Activated T-helper 9 cell treated with anti-CD3 and anti-CD28 coated beads, Interleukin-2, amount 50 U/mL, for 16 hours (primary cell): ENCODE measurements around the gene ELF1.
"Not testable (repeated sequence)": the region's sequence is repeated elsewhere in the genome, so short reads cannot be mapped to it uniquely, and the experiment has no call there.

Source experiments
- DNase-seq: peaks from one replicate; pipeline ENCODE4 v3.0.0-alpha.2; 2020; ENCODE audit warnings: low read depth

The ELF1 gene

DNA sequence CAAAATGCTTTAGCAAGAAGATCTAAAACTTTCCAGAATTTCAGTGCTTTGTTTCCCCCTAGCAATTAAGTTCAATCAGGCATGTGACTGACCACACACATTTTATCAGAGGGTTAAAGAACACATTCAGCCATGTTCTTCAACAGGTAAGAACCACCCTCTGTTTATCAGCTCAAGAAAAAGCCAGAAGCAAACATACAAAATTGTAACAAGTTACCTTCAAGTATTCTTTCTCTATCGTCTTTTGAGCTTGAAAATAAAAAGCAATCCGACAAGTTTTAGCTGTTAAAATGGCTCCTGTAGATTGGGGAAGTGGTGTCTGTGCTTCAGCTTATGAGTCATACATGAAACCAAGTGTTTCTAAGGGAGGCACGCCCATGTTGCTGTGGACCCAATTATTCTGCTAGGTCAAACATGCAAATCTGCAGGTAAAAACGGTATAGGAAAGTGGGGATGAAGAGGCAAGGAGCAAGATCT lies at the start of gene ELF1:
ELF1 (minus strand) TSS at position 306 of the 477 bp plus-strand sequence. CDS start 37,262 bp downstream, outside the sequence.
- DNase-seq, result peak; percentile 23

DNA sequence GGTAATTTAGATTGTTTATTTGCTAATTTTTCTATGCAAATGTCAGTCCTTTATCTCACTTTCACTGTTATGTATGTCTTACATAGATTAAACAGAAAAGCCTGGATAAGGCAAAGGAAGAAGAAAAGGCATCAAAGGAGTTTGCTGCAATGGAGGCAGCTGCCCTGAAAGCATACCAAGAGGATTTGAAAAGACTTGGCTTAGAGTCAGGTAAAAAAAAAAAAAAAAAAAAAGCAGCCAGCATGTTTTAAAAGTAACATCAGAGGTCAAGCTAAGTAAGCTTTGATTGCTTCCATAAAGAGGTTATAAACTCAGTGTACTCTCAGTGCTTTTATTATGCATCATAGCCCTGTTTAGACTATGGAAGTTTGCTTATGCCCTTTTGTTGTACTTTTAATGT lies 46.0 kb upstream of the ELF1 start:
- no peak for DNase-seq

DNA sequence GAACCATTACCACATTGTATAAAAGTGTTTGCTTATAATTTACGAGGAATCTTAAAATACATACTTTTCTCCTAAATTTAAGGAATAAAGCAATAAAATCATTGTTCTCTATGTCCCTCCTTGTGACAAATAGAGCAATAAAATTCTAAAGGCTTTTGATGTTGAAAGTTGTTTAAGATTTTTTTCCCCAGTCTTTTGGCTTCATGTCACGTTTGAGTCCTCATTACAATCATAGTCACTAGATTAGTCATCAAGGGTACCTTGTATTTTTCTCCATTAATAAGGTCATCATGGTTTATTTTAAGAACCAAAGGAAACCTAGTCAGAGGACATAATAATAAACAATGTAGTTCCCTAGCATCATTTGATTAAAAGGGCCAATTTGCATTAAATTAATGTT lies 45.4 kb upstream of the ELF1 start:
- no peak for DNase-seq

DNA sequence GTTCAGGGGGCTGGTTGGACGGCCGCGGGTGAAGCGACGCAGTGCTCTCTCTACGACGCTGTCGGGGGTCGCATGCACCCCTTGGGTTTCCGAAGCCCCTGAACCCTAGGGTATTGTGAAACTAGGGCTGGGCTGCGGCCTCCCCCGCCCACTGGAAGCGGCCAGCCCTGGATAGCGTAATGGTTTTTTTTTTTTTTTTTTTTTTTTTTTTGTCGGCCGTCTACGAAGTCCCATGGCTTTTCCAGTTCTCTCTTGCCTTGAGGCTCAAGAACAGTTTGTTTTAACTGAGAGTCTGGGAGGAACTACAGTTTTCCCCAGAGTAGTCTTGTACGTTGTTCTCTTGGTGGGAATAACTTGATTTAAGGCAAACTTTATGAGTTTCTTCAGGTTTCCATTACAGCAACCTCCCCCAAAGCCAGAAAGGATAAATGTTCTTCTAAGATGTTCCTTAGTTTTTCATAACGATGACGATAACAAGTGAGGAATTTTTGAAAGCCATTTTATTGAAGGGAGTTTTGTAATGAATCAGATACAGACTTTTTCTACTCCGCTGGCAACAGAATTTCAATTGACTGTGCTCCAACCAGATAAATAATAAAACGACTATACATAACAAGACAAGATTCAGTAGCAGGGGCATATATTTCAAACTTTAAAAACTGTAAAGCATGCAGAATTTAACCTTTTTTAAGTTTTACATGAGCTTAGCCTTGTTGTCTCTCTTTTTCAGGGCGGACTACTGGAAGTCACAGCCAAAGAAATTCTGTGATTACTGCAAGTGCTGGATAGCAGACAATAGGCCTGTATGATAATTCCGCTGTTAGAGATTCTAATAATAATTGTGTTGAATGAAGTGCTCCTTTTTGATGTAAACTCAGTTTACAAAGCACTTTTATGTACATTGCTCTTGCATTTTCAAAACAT lies 43.1 kb upstream of the ELF1 start:
- DNase-seq, result no peak

DNA sequence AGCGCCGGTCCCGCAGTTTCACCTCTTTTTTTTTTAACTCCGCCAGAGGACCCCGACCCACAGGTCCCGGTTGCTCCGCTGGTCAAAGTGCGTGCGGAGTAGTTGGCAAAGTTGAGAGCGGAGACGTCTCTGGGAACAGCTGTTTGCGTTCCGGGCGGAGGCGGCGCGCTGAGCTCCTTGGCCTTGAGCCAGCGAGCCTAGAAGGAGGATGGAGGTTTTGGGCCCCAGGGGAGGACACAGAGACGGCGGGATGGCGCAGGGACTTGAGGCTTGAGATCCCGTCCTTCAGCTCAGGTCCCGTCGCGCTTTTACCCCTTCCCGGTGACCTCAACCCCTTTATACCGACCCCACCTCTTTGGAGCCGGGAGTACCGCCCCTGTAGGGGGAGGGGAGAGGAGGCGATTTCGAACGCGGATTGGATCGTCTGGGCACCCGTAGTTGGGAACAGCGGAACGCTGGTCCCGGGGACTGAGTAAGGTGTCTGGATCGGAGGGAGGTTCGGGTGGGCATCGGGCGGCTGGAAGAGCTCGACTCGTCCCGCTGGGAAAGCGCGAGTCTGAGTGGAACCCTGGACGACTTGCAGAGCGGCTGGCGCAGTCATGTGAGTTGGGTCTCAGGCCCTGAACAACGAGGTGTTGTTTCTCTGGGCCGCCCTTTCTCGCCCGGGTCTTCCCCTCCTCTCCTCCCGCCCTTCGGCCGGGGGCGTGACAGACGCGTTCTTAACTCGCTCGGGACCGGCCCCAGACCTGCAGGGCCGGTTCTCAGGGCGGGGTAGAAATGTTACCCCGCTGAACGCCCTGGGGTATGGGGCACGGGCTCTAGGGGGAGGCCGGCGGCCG lies 42.2 kb upstream of the ELF1 start, which contains the start of gene WBP4:
WBP4 (plus strand) TSS at position 435 of the 839 bp plus-strand sequence; CDS start at position 600, 165 bp downstream.
- DNase-seq, result peak; percentile 77

DNA sequence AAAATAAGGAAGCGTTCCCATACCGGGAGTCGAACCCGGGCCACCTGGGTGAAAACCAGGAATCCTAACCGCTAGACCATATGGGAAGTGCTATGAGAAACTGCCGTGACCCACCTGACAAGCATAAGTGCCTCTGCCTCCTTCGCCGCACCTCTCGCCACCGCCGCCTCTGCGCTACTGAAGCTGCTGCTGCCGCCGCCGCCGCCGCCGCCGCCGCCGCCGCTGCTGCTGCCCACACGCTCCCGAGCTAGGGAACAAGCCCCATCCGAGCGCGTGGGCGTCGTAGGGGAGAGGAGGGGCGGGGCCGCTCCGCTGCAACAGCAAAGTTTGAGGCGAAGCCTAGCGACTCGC lies 41.6 kb upstream of the ELF1 start:
- peak; percentile 84 for DNase-seq

DNA sequence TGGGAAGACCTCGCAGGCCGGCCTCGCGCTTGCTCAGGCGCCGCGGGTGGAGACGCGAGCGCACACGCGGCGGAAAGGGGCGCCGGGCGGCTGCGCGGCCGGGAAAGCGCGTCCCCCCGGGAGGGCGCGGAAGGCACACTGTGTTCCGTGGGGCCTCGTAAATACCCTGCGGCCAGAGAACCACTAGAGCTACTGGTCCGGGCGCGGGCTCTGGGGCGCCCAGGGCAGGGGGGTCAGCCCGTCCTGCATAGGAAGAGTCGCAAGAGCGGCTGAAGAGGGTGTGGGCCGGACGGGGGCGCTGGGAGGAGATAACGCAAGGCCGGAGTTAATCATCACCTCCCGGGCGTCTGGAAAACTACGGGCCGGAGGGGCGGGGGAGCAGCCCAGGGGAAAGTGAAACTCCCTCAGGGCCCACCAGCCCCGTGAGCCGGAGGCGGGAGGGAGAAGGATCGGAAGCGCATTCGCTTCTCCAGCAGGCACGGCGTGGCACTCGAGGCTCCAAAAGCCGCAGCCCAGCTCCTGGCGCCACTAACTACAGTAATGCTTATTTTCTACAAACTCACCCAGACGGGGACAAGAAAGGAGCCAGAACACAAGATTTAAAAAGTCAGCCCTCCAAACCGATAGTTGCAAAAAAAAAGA lies 41.1 kb upstream of the ELF1 start:
- DNase-seq, result peak; percentile 68

DNA sequence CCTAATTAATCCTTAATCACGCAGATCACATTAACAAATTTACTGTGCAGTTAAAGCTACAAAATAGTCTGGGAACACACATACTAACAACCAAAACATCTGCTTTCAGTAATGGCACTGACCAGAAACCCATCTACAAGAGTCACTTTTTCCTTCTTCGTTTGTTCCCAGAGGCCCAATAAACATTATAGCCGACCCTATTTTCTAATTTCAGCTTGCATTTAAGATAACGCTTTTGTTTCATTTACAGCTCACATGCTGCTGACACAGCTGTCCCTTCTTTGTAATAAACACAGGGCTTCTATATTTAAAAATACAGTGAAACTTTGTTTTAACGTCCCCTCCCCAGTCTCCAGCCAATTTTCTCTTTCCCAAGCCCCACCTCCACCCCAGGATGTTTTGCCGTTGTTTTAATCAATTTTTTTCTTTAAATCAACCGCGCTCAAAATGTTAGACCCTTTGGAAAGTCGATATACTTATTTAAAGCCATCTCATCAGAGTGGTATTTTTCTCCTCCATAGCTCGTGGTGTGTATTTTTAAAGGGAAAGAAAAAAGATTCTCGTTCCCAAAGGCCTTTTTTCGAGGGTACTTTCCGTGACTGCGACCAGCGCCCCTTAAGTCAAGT lies 40.5 kb upstream of the ELF1 start:
- no peak for DNase-seq

DNA sequence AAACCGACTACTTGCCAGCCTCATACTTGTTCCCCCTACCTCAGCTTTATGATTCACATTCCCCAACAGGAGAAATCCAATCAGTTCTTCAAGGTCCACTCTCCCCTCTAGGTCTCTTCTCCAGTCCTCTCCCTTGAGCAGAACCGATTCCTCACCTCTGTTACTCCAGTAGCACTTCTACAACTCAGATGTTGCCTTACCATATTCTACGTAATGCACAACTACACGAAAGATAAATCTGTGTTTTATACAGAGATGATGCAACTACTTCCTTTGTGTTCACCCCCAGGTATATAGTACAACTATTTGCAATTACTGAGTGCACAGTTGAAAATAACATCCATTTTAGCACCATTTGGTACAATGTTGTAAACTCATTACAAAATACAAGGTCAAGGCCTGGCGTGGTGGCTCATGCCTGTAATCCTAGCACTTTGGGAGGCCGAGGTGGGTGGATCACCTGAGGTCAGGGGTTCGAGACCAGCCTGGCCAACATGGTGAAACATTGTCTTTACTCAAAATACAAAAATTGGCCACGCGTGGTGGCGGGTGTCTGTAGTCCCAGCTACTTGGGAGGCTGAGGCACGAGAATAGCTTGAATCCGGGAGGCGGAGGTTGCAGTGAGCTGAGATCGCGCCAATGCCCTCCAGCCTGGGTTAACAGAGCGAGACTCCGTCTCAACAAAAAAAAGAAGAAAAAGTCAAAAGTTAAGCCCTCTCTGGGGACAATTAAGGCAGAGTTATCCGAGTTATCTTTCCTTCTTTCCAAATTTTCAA lies 39.4 kb upstream of the ELF1 start:
- DNase-seq, result no peak

DNA sequence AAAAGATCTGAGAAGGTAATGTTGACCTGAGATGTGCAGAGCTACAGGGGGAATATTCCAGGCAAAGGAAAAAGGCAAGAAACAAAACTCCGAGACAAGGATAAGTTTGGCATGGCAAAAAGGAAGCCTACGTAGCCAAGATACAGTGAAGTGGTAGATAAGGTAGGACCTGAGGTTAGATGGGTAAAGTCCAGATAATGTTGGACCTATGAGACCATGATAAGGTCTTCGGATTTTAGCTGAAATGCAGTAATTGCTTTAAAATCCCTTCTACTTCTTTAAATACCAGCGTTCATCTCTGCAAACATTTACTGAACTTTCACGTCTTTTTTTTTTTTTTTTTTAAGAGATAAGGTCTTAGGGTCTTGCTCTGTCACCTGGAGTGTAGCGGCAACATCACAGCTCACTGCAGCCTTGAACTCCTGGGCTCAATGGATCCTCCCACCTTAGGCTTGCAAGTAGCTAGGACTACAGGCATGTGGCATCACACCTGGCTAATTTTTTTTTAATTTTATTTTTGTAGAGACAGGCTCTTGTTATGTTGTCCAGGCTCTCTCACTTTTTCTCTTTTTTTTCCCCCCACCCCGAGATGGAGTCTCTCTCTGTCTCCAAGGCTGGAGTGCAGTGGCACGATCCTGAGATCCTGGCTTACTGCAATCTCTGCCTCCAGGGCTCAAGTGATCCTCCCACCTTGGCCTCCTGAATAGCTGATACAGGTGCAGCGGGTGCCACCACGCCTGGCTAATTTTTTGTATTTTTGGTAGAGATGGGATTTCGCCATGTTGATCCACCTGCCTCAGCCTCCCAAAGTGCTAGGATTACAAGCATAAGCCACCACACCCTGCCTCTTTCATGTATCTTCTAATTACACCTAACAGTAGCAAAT lies 38.0 kb upstream of the ELF1 start:
- no peak for DNase-seq

DNA sequence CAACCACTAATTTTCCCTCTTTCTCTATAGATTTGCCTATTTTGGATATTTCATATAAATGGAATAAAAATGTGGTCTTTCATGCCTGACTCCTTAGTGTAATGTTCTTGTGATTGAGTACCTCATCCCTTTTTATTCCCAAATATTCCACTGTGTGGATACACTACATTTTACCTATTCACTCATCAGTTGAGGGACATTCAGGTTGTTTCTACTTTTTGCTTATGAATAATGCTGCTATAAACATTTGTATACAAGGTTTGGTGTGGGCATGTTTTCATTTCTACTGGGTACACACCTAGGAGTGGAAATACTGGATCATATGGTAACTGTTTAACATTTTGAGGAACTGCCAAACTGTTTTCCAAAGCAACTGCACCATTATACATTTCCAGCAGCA lies 37.1 kb upstream of the ELF1 start:
- no peak for DNase-seq

DNA sequence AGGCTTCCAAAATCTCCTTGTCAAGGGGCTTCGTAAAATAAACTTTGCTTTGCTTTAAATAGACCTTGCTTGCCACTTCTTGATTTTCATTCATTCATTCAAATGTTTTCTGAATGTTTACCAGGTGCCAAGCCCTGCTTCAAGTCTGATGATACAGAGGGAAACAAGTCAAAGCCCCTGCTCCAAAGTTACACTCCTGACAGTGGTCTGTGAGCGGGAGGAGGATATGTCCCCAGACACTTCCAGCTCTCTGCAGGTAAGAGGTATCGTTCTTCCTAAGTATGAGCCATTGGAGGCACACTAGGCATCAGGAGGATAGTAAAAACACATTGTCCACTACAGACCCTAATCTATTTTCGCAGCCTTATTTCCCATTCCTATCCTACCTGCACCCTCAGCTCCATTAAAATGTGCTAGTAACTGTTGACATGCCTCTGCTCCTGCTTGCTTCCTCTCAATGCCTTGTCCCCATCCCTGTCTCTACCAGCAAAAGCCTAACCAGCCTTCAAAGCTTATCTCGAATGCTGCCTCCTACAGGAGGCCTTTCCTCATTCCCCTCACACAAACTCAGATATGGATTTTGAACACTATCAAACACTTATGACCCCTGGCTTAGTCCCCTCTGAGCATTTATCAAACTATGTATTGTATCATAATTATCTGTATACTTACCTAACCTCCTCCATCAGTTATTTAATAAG lies 36.0 kb upstream of the ELF1 start:
- no peak for DNase-seq

DNA sequence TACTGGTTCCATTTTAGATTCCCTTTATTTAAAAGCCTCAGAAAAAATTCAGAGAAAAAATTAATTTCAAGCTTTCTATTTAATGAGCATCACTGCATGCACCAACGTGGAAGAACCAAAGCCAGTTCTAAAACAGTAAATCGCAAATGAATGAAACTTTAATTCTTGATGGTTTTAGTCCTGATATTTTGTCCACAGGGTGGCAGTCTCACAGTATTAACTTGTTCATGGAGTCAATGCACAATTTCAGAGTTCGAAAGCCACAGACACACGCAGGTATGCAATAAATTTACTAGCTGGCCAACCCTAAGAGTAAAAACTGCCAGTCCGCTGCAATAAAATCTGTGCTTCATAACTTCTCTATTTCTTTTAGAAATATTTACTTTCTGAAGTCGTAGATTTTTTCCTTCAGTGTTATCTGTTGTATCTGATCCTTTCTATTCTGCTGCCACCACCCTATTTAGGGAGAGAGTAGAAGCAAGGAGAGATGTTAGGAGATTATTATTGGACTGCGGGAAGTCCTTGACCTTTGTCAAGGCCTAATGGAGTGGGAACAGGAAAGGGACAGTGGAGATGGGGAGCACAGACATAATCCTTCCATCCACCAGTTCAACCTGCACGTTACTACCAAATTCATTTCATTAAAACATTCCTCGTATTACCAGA lies 35.2 kb upstream of the ELF1 start:
- DNase-seq, result no peak

DNA sequence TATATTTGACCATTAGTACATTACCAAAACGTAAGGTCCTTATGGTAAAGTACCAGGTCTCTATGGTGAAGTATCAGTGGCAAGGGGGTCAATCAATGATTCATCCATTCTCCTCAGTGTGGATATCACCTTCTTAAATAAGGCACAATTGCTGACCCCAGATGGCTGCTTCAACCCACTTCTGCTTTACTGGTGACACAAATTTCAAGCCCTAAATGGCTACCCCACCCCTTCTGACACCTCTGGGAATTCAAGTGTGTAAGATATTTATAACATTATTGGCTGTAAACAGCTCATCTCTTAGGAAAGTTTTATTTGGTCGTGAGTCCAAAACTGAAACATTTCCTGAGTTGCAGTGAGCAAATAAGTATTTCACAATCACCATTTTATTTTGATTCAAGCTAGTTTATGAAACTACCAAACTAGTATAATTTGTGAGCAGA lies 34.3 kb upstream of the ELF1 start:
- no peak for DNase-seq

DNA sequence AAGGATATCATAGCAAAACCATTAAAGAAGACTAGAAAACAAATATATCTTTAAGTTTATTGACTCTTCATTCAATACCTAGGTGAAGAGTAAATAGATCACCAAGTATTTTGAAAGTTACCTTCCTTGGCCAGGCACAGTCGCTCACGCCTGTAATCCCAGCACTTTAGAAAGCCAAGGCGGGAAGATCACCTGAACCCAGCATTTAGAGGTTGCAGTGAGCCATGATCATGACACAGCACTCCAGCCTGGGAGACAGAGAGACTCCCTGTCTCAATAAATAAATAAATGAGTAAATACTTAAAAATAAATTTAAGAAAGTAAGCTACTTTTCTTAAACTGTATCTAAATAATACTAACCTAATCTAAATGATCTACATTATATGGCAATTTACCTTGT lies 33.3 kb upstream of the ELF1 start:
- DNase-seq, result no peak

DNA sequence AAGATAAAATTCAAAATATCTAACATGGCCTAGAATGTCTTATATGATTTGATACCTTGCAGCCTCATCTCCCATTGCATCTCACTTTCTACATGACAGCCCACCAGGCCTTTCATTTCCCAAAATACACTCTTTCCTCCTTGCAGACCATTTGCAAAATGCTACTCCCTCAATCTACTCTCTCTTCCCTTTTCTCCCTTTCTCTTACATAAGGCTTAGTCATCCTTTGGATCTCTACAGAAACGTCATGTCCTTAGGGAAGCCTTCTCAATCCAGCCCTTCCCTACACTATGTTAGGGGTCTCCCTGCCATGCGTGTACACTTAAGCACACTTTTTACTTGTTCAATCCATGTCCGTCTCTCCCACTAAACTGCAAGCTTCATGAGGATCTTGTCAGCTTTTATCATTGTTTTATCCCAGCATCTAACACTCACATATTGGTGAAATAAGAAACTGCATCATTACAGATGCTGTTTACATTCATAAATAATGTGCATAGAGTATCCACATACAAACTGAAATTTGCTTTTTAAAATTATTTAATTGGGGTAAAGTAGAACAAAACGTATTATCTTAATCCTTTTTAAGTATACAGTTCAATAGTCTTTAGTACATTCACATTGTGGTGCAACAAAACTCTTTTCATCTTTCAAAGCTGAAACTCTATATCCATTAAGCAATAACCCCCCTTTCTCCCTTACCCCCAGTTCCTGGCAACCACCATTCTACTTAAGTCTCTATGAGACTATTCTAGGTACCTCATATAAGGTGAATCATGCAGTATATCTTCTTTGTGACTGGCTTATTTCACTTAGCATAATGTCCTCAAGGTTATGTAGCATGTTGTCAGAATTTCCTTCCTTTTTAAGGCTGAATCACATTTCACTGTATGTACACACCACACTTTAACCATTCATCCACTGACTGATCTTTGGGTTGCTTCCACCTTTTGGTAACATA lies 30.6 kb upstream of the ELF1 start:
- DNase-seq, result no peak

DNA sequence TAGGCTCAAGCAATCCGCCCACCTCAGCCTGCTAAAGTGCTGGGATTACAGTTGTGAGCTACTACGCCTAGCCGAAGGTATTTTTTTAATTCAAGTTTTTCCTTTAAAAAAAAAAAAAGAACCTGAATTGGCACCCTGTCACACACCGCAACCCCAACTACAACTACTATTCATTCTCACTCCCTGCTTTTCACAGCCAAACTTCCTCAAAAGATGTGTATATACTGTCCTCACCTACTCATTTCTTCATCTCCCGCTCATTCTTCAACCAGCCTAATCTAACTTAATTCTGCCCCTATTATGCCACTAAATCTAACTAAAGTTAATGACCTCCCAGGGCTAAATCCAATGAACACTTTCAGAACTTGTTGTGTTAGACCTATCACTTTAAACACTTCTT lies 29.5 kb upstream of the ELF1 start:
- DNase-seq, result no peak

DNA sequence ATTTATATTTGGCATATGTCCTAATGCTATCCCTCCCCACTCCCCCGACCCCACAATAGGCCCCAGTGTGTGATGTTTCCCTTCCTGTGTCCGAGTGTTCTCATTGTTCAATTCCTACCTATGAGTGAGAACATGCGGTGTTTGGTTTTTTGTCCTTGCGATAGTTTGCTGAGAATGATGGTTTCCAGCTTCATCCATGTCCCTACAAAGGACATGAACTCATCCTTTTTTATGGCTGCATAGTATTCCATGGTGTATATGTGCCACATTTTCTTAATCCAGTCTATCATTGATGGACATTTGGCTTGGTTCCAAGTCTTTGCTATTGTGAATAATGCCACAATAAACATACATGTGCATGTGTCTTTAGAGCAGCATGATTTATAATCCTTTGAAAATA lies 23.3 kb upstream of the ELF1 start:
- DNase-seq, result not testable (repeated sequence)
